22Rv1 (cell line): ENCODE measurements around the gene UBR3.

Experiments
- H3K27ac ChIP-seq: fragments of 450-650 bp; 2 replicates; pipeline ENCODE4 v1.5.1; 2017
- CTCF ChIP-seq: fragments of 450-650 bp; IDR thresholded peaks from 2 replicates; pipeline ENCODE4 v1.5.1; 2017; ENCODE audit warnings: mild to moderate bottlenecking
- ZFX ChIP-seq: fragments of 450-650 bp; IDR thresholded peaks from 2 replicates; pipeline ENCODE4 v1.6.1; 2017; ENCODE audit warnings: antibody characterized with exemption, borderline replicate concordance

The UBR3 gene

GRCh38 chr2:170029551-170029950 lies 202.3 kb downstream of the UBR3 start:
- TF ChIP-seq ZFX: no peak
- TF ChIP-seq CTCF: no peak
- H3K27ac ChIP-seq: no peak overlapping the region

- TF ChIP-seq ZFX (no peak), CTCF (no peak)
- H3K27ac ChIP-seq: no peak overlapping the region
These were observed 202.8 kb downstream of the UBR3 start for GRCh38 chr2:170030040-170030439.

- TF ChIP-seq ZFX (no peak), CTCF (no peak)
- no peak overlapping the region for H3K27ac ChIP-seq
These were observed 204.0 kb downstream of the UBR3 start for GRCh38 chr2:170031288-170031687.

- no peak overlapping the region for H3K27ac ChIP-seq
- TF ChIP-seq ZFX: no peak
- no peak for TF ChIP-seq CTCF
These were observed 207.3 kb downstream of the UBR3 start for GRCh38 chr2:170034596-170034995.

GRCh38 chr2:170038734-170039133 lies 211.5 kb downstream of the UBR3 start:
- TF ChIP-seq CTCF: no peak
- no peak for TF ChIP-seq ZFX
- no peak overlapping the region for H3K27ac ChIP-seq

- no peak for TF ChIP-seq CTCF
- TF ChIP-seq ZFX: no peak
- no peak overlapping the region for H3K27ac ChIP-seq
These were observed 212.3 kb downstream of the UBR3 start for GRCh38 chr2:170039401-170040172.

- TF ChIP-seq CTCF (no peak), ZFX (no peak)
- H3K27ac ChIP-seq: no peak overlapping the region
These were observed 217.7 kb downstream of the UBR3 start for GRCh38 chr2:170044751-170045478.
